HG03064 (cell line): Measurements from ENCODE around the gene EDN3.

Experiments
- ATAC-seq: cut with Tn5 transposase; IDR thresholded peaks from one replicate; pipeline ENCODE4 v1.9.1; 2021; ENCODE audit warnings: low read depth; ENCODE audit not compliant: unreplicated experiment

EDN3 gene

DNA sequence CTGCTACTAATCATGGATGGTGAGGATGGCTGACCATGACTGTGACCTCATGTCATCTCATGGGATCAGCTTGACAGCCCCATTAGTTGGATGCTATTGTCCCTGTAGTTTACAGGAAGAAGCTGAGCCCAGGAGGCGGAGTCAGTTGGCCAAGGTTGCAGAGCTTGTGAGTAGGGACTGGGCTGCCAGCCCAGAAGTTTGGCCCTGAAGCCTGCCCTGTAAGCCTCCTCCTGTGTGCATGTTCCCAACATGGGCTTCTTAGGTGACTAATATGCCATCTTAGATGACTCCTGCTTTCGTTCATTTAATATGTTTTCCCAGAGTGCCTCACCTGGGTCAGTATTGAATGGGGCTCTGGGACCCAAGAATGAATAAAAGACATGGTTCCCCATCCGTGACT, 6.9 kb downstream of the EDN3 start:
- ATAC-seq, result no peak

DNA sequence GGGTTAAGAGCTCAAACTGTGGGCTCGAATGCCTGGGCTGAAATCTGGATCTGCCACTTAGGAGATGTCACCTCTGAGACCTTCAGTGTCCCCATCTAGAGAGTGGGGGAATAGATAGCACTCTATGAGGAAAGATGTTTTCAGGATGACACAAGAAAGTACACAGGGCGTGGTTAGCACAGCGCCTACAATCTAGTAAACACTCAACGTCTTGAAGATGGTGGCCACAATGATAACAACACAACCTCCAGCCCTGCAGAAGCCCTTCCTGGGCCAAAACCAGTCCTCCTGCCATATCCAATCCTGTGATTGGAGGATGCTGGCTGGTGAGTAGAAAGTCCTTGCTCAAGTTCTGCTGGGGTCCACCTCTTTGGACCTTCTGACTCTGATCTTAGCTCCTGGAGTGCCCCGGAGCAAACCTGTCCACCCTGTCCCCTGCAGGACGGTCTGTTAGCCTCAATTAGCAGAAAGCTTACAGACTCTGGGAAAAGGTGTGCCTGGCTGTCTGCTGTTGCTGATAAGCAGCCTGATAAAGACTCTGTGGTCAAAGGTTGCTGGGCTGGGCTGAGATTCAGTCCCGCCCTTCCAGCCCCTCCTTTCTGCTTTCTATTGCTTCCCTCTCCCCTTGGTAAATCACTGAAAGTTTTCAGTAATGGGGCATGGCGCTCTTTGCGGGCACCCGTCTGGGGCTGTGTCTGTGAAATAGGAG, 8.2 kb downstream of the EDN3 start:
- no peak for ATAC-seq

DNA sequence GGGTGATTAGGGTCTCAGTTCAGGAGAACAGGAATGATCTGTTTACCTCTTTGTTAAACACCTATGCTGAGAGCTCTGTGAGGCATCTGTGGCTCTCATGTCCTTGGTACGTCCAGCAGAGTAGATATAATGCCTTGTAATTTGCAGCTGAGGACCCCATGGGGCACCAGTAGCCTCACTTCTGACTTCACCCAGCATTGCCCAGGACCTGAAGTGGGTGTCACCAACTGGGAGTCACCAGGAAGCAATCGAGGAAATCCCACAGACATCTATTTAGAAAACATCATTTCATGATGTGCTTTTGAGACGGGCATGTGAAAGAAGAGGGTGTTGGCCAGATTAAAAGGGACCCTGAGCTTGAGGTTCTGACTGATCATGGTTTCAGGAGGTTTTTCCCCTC, 8.8 kb downstream of the EDN3 start:
- no peak for ATAC-seq

DNA sequence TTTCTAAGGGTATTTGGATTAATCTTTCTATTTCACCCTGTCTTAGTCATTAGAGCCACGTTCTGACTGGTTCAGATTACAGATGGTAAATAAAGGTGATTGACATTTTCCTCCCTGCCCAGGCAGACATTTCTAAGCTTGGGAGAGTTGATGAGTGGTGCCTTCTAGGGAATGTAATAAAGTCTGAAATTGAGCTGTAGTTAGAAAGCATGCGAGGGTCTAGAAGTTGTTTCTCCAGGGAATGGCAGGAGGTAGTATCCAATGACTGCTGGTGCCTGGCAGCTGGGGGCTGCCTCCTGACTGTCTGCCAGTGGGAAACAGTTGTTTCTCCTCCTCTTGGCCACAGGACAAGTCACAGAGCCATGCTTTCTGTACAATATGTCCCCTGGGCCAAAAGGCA, 14.6 kb downstream of the EDN3 start:
- ATAC-seq, result no peak

DNA sequence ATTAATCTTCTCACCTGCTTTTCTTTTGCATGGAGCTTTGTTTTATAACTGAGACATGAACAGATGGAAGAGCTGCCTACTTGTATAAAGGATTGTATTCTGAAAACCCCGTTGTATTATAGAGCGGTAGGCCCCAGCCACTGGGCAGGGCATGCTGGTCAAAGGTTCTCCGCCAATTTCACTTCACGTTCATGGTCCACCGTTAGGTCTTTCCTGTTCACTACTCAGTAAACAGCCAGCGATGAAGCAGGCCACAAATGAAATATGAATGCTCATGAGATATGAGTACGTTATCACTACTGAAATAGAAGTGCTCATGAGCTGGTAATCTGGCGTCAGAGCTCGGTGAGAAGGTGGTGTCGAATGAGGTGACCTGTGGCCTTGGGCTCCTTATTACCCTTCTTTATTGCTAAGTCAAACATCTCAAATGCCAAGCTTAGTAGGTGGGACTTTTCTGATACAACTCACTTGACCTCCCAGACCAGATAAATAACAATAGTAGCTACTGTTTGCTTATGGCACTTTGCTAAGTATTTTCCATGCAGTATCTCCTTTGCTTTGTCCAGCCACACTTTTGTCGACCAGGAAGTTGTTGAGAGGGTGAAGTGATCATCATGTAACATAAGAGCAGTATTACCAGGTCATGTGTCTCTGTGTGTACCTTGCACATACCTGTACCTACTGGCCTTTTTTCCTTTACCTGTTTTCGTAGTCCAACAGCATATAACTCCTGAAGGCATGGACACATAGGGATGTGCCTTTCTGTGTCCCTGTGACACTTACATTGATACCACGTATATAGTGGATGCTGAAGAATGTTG, 16.7 kb downstream of the EDN3 start:
- no peak for ATAC-seq

DNA sequence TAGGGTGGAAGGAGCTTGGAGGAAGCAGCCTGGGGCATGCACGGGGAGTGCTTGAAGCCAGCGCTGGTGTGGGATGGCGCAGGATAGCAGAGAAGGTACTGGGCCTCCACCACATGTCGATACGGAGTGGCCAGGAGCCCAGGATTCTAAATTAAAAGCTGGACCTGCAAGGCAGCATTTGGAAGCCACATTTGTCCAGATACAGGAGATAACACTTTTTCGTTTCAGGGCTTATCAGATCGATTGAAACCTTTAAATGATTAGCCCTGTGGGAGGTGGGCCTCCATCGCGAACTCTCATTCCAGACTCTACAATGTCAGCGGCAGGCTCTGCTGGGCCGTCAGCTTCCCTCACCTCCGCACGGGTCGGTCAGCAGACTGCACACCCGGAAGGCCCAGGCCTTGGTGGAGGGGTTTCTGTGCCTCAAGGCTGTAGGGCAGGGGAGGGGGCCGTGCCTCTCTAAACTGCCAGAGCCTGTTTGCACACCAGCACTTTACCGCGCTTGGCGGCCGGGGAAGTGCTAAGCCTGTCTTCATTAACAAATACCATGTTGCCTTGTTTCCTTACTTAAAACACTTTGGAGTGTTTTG, 17.9 kb downstream of the EDN3 start:
- ATAC-seq, result no peak

DNA sequence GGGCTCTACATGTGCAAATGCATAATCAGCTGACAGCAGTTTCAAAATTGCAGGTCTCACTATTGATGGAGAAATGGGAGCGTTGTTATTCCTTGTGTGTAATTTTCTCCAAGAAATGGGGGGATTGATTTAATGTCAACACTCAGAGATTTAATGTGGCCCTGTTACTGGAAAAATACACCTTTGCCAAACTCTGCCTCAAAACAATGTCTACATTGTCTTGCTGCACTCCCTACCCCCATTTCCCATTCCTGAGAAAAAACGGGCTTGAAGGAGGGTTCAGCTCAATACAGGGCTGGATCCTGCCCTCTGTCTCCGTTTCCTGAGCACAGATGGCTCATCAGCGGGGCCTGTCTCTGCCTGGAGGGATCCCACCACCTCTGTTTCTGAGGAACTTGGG, 18.4 kb downstream of the EDN3 start:
- no peak for ATAC-seq

DNA sequence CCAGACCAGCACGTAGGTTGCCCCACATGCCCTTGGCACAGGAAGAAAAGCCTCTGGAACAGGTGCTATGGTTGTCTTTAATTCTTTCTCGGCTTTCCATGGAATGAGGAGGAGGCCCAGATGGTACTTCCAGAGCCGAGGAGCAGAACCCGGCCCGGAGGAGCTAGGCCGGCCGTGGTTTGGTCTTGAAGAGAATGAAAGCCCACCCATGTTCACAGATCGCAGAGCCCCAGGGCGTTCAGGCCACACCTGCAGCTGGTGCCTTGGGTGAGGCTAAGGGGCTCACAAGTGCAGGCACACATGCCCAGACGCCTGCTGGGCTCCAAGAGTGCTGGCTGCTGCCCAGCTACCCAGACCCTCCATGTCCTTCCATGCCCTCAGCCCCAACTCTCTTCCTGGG, 20.0 kb downstream of the EDN3 start:
- no peak for ATAC-seq

DNA sequence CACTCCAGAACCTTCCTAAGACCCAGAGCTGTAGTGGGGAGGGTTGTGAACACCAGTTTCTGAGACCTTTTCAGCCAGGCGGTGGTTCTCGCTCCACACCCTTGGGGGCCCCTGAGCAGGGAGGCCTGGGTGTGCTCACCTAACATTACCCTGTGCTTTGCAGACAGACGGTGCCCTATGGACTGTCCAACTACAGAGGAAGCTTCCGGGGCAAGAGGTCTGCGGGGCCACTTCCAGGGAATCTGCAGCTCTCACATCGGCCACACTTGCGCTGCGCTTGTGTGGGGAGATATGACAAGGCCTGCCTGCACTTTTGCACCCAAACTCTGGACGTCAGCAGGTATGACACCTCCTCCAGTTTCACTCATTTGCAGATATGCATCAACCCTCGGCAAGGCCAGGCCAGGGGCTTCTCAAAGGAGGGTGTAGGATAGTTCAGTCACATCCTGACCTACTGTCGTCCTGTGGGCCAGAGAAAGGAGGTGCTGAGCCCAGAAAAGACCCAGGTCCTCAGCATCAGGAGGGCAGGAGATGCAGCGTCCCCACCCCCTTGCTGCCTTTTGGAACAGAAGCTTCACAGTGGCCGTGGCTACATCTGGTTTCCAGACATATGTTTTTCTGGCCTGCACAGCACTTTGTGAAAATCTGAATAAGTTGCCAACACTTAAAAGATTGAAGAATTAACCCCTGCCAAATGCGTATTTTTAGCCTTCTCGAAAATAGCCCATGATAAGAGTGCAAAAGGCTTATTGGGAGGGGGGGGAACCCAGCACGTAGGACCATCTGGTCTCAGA, 20.6 kb downstream of the EDN3 start:
- ATAC-seq, result no peak

DNA sequence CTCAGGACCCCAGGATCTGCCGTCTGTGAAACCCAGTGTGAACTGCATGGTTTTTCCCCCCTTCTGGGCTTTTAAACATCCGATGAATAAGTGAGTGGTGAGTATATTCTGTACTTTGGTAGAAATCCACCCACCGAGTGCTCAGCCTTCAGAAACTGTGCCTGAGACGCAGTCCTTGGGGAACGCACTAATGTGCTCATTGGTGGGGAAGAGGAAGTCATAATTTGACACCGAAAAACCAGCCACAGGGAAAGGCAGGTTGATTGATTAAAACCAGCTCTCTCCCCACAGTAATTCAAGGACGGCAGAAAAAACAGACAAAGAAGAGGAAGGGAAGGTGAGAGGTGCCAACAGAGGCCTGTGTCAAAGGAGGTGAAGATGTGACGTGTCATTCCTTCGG, 21.7 kb downstream of the EDN3 start:
- no peak for ATAC-seq

DNA sequence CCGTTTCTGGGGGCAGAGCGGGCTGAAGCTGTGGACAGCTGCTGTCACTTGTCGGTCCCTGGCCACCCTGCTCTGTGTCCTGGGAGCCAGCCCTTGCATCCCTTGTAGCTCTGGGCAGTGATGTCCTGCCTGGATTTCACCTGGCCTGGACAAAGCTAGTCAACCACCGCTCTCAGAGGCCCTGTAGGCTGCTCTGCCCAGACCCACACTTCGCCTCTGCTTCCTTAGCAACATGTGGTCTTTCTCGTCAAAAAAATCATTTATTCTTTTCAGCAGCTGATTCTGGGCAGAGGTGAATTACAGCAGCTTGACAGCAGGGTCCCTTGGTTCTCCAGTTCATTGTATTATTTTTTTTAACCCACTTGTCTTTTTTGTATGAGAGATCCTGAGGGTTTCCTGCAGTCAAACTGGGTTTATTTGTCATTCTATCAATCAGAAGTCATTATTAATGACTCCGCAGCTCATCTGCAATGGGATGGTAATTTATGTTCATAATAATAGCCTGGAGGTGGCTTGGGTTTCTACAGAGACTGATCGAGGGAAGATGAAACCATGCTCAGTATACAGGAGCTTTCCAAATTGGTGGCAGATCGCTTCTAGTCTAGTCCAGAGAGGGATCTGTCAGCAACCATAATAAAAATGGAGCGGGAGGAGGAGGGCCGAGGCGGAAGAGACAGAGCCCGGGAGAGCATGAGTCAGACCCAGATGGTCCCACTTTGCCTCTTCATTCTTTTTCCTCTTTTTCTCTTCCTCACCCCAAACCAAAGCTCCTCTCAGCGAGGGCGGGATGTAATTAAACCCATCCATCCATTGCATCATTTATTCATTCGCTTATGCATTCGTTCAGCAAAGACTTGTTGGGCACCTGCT, 22.4 kb downstream of the EDN3 start:
- no peak for ATAC-seq

DNA sequence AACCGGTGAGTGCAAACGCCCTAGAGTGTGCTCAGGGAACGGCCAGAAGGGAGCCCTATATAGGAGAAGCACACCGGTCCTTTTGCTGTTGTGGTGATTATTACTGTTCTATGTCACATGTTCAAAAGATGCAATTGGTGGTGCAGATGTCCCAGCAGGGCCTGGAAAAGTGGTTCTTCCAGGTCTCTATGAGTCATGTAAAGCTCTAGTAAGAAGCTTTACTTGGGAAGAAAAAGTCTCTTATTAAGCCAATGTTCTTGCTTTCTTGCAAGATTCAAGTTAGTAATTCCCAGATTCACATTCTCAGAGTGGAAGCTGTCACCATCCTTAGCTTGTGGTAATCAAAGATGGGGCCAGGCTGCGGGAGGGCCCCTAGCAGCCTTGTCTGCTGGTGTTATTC, 23.3 kb downstream of the EDN3 start:
- no peak for ATAC-seq

DNA sequence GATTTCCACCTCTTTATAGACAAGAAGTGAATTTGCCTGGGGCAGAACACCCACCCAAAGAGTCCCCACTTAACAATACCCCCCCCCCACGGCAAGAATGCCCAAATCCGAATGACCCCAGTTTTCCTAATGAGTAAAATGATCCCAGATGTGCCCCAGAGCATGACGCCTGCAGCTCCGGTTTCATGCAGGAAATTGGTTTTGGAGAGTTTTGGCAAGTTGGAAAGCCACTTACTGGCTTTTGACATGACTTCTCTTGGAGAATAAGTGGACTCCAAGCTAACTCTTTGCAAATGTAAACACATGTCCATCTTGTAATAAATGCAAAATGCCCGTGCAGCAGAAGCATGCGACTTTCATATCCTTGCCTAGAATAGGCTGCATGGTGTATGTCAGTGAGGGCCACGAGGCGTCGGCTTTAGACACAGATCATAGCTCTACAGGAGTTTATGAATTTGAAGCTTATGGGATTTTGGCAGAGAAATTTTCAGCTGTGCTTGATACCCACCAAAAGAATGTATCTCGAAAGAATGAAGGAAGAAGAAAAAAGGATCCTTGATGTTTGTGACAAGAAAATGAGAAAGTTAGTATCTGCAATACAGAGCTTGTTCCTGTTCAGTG, 24.2 kb downstream of the EDN3 start:
- ATAC-seq, result no peak

DNA sequence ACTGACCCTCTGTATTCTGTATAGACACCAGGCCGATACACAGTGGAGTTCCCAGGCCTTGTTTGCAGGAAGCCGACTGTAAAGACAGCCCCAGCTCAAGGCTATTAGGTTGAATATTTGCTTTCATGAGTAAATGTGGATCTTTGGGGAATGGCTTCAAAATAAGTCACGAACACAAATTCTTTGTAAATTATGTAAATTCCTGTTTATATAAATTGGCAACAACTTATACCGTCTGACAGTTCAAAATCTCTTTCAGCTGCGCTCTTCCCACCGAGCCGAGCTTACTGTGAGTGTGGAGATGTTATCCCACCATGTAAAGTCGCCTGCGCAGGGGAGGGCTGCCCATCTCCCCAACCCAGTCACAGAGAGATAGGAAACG, 24.7 kb downstream of the EDN3 start:
- ATAC-seq, result no peak

DNA sequence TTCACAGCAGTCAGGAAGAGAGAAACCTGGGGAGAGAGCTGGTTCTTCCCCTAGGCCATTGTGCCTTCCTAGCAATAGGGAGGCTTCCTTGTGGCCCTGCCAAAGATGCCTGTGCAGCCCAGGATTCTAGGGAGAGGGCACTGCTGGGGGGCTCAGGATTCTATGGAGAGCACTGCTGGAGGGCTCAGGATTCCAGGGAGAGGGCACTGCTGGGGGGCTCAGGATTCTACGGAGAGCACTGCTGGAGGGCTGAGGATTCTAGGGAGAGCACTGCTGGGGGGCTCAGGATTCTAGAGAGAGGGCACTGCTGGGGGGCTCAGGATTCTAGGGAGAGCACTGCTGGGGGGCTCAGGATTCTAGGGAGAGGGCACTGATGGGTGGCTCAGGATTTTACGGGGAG, 25.8 kb downstream of the EDN3 start:
- no peak for ATAC-seq

DNA sequence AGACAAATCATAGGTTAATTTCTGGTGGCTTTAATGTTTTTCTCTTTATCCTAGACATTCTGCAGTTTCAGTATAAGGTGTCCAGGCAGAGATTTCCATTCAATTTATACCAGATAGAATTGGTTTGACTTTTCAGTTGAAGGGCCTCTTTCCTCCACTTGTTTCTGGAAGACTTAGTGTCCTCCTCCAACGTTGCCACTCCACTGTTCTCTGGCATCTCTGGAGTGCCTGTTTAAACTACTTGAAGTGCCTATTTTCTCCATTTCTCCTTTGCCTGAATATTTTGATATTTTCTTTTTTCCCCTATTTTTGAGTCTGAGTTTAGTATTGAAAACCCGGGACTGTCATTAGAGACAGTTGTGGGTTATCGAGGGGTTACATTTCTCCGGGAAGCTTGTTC, 27.7 kb downstream of the EDN3 start:
- no peak for ATAC-seq

DNA sequence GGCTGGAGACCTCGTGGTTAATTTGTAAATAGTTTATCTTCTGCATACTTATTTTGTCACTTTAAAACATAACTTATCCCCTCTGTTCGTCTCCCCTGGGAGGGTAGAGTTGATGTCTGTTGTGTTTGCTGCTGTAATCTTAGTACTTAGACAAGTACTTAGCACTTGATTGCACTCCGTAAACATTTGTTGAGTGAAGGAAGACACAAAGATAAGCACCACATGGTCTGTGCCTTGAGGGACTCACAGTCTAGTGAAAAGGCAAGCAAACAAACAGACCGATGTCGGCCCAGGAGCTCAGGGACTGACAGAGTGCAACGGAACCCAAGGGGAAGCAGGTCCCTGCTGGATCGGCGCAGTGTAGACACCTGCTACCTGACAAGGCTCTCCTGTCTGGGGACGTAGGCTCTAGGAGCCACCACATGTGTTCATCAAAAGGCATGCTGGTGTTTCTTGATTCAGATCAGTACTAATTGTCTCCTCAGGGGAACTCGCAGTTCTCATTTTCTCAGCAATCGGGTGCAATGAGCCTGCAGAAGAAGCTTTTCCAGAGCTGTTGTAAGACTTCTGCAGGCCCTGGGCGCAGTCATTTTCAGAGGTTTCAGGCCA, 31.4 kb downstream of the EDN3 start:
- ATAC-seq, result no peak

DNA sequence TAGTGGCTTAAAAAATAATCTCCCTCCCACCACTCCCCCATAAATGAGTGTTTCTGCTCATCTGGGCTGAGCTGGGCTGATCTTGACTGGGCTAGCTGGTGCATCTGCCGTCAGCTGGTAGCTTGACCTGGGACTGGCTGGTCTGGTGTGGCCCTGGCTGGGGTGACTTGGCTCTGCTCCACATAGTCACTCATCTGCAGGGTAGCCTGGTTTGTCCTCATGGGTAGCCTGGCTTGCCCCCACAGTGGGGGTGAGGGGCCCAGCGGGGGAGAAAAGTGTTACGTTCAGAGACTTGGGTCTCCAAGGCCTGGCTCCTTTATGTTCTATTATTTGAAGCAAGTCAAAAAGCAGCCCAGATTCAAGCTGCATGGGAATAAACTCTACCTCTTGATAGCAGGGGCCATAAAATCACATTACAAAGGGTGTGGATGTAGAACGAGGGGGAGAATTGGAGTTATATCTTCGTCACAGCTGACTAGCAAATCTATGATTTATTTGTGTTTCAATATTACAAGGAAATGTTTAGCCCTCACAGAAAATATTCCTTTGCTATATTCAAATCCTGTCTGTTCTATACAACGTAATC, 32.9 kb downstream of the EDN3 start:
- no peak for ATAC-seq

DNA sequence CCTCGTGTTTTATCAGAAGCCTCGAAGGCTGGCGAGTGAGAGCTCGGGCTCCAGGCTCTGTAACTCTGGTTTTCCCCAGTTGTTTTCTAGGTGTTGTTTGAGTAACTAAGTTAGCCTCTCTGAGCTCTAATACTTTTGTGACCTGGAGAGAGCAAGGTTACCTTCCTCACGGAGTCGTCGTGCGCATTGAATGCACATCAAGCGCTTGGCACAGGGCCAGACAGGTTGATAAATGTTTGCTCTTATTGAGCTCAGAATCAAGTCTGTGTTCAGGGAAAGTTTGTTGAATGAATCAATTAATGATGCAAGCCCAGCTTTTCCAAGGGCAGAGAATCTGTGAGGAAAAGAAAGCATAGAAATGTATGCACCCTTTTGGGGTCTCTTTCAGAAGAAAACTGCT, 33.5 kb downstream of the EDN3 start:
- ATAC-seq, result no peak
